Heart left ventricle (tissue), 16 donors: Measurements from ENCODE around the gene CNGA2. TPM values are rescaled to one million over a fixed set of nuclear protein-coding genes. Genes with fewer than 3 reads are reported as not detected.

Source experiments
- ATAC-seq, 4 donors: fragments of 200-7000 bp; cut with Tn5 transposase; one replicate each; pipeline ENCODE4 v1.9.1; 2020 to 2022; ENCODE audit warnings: moderate library complexity in 4 of 4, mild to moderate bottlenecking in 3 of 4, moderate number of reproducible peaks in 1 of 4
- DNase-seq, 5 donors: peaks; one replicate each; pipeline ENCODE4 v3.0.0-alpha.2; 2020
- H3K27ac ChIP-seq, 12 donors: fragments of 200-600 bp; sonication (generic) in 4 of 12; one replicate each; pipeline versions ENCODE4 v1.5.0 to v1.8.0; 2016 to 2022; ENCODE audit warnings: mild to moderate bottlenecking in 2 of 12
- H3K27me3 ChIP-seq, 9 donors: fragments of 200-600 bp; sonication (generic) in 2 of 9; one replicate each; pipeline versions ENCODE4 v1.5.1 to v1.8.0; 2016 to 2022; ENCODE audit warnings: mild to moderate bottlenecking in 3 of 9
- H3K36me3 ChIP-seq, 9 donors: fragments of 200-600 bp; sonication (generic) in 2 of 9; one replicate each; pipeline versions ENCODE4 v1.5.0 to v1.8.0; 2018 to 2022; ENCODE audit warnings: mild to moderate bottlenecking in 2 of 9
- H3K4me1 ChIP-seq, 12 donors: fragments of 200-600 bp; sonication (generic) in 4 of 12; one replicate each; pipeline versions ENCODE4 v1.5.0 to v1.8.0; 2016 to 2022; ENCODE audit warnings: mild to moderate bottlenecking in 3 of 12
- H3K4me3 ChIP-seq, 12 donors: fragments of 200-600 bp; sonication (generic) in 4 of 12; one replicate each; pipeline versions ENCODE4 v1.5.0 to v1.8.0; 2017 to 2022; ENCODE audit warnings: mild to moderate bottlenecking in 9 of 12, moderate library complexity in 4 of 12
- H3K9me3 ChIP-seq, 12 donors: fragments of 200-600 bp; sonication (generic) in 4 of 12; one replicate each; pipeline versions ENCODE4 v1.5.0 to v1.8.0; 2016 to 2022; ENCODE audit warnings: mild to moderate bottlenecking in 1 of 12
- POLR2A ChIP-seq, 2 donors: fragments of 450-650 bp; IDR thresholded peaks; one replicate each; pipeline ENCODE4 v1.6.1; 2017; ENCODE audit warnings: antibody characterized with exemption in 2 of 2, mild to moderate bottlenecking in 2 of 2, moderate library complexity in 2 of 2
- WGBS, 4 donors: extraction: QIAGEN DNeasy Blood & Tissue Kit in 2 of 4; methylation state at CpG; one replicate each; pipeline versions ENCODE4 v1.1.5 to v1.1.7; 2013 to 2018; 5-methylcytosine and 5-hydroxymethylcytosine counted together
- intact Hi-C, 10 donors: fragments of 100-400 bp; cut with DNase I; formaldehyde crosslinking; loops; one replicate each; pipeline versions ENCODE4 v1.11.1 to v1.14.2; 2022
- polyA plus RNA-seq, 2 donors: library from polyadenylated mRNA; stranded (reverse); fragments of 200-250 nt; gene quantifications; one replicate each; pipeline ENCODE4 v1.2.3, GENCODE V29; 2013
- total RNA-seq, 9 donors: library from RNA; depleted of rRNA in 2 of 9; stranded (reverse); fragments of >200 nt in 2 of 9; fragmentation: NEBNext Ultra II Directional in 3 of 9; extraction: Animal tissue kit (Norgen Biotek cat#: 25700) in 3 of 9; gene quantifications; one replicate each; pipeline versions ENCODE4 v1.1.0 to v1.2.4, GENCODE V29; 2016 to 2023
- TF ChIP-seq, protein P1 (sequence below), 12 donors: fragments of 200-600 bp; sonication (generic) in 4 of 12; IDR thresholded peaks; one replicate each; pipeline versions ENCODE4 v1.5.0 to v1.8.0; 2018 to 2022; ENCODE audit warnings: antibody characterized with exemption in 12 of 12, mild to moderate bottlenecking in 5 of 12
- donor health status: ischemic (EF 13 %, LVEDD 7.1; RV severe dilation, severe dysfunction).
- donor health status: healthy with polysubstance abuse.
- donor health status: DM: no; HTN: yes; CAD: no.
- donor health status: DM: no; HTN: no; CAD: no.
- donor health status: ischemic (EF 25% LVEDD 6.9; RV normal size, moderate dysfunction).
- donor health status: ischemic (EF 25% LVEDD 5.7; RV mildly dilated, moderate dysfunction).
- donor health status: healthy.
- donor health status: DM: yes; HTN: yes; CAD: no.
- donor health status: ischemic (EF 35%, LVEDD 5.7; RV mildly dilated, moderate dysfunction).
- donor health status: nonischemic (EF 11% LVEDD 7.7; RV severe dilation, severe dysfunction).
- donor health status: DM: yes; HTN: yes; CAD: no.
- donor health status: PGD.
- donor health status: ischemic (EF 29% LVEDD 5.4; RV normal size, mild dysfunction).
- donor health status: nonischemic (EF 23%, LVEDD 6.1; RV moderate dilation, normal function).

Gene CNGA2
- total and polyA plus RNA-seq, 11 donors, result not detected

DNA sequence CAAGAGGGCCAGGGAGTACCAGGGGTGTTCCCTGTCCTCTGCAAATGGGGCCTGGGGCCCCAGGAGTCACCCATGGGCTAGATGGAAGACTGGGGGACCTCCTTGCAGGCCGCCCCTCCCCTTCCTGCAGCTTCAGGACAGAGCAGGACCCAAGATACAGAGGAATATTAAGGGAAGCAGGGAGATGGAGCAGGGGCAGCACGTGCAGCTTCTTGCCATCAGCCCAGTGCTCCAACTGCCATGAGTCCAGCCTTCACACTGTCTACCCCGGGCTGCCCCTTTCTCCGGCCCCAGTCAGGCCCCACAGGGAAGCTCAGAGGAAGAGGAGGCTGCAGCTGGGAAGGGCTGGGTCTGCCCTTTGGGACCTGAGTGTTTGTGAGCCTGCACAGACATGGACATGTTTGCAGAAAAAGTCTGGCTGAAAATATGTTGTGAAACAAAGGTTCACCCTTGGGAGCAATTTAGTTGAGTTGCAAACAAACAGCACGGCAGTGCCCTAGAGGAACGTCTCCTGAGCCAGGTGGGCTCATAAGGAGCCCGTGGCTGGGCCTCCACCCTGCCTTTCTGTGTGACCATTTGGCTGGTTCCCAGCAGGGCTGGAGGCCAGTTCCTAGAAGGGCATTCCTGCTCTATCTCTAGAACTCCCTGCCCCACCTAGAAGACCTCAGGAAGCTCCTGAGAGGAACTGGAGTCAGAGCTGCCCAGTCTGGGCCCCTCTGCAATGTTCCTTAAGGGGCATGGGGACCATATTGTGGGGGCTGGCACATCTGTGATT, 9.8 kb upstream of the CNGA2 start:
- ATAC-seq (peak in 1 of 4 donors; percentile 29), DNase-seq (peak in 1 of 5 donors; percentile 22)
- H3K9me3 ChIP-seq, result no peaks in the 10 kb centered on the region
- H3K36me3 ChIP-seq, result no peaks in the 10 kb centered on the region
- peaks cover 0 to 26% (median 2%) of the 10 kb centered on the region in 12 donors for H3K4me1 ChIP-seq
- no peak overlapping the region for H3K4me3 ChIP-seq
- intact Hi-C loops, result loop anchor here in 3 of 10 donors (5.0 kb wide), 2 partner anchors 217 to 572 kb away; no protein-coding TSS in a partner anchor
- TF ChIP-seq, protein P1, sequence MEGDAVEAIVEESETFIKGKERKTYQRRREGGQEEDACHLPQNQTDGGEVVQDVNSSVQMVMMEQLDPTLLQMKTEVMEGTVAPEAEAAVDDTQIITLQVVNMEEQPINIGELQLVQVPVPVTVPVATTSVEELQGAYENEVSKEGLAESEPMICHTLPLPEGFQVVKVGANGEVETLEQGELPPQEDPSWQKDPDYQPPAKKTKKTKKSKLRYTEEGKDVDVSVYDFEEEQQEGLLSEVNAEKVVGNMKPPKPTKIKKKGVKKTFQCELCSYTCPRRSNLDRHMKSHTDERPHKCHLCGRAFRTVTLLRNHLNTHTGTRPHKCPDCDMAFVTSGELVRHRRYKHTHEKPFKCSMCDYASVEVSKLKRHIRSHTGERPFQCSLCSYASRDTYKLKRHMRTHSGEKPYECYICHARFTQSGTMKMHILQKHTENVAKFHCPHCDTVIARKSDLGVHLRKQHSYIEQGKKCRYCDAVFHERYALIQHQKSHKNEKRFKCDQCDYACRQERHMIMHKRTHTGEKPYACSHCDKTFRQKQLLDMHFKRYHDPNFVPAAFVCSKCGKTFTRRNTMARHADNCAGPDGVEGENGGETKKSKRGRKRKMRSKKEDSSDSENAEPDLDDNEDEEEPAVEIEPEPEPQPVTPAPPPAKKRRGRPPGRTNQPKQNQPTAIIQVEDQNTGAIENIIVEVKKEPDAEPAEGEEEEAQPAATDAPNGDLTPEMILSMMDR (IDR thresholded peaks at IDR 0.05), result no peak
- no peak for TF ChIP-seq POLR2A (IDR thresholded peaks at IDR 0.05)
- WGBS, 4 donors, result 37 to 43% (median 40%) methylated on average over 7 of the region's 7 CpGs
- H3K27ac ChIP-seq, result peak overlapping the region in 5 of 12 donors; percentile 42 to 75 (median 68)
- H3K27me3 ChIP-seq, result peaks cover 0 to 2% (median 0%) of the 10 kb centered on the region in 9 donors

DNA sequence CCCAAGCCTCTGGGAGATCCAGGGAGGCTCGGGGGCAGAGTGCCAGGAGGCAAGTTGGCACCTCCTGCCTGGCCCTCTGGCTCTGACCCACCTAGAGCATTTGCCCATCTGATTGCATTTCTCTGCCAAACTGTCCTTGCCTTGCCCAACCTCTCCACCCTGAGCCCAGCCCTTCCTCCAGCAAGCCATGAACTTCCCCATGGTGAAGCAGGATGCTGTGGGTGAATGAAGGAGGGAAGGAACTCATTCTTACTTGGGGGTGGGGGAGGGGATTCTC, 9.3 kb upstream of the CNGA2 start:
- Histone ChIP-seq H3K27ac (peak overlapping the region in 5 of 12 donors; percentile 30 to 75 (median 59)), H3K36me3 (no peaks in the 10 kb centered on the region), H3K4me1 (peaks cover 0 to 26% (median 2%) of the 10 kb centered on the region in 12 donors), H3K9me3 (no peaks in the 10 kb centered on the region), H3K27me3 (peaks cover 0 to 2% (median 0%) of the 10 kb centered on the region in 9 donors), H3K4me3 (no peak overlapping the region)
- DNase-seq (no peak), ATAC-seq (no peak)
- 14 to 46% (median 18%) methylated on average over 1 of the region's 1 CpG for WGBS, 4 donors
- intact Hi-C loops, result no loop called here
- TF ChIP-seq, protein P1 (IDR thresholded peaks at IDR 0.05), result no peak
- TF ChIP-seq POLR2A (IDR thresholded peaks at IDR 0.05), result no peak

DNA sequence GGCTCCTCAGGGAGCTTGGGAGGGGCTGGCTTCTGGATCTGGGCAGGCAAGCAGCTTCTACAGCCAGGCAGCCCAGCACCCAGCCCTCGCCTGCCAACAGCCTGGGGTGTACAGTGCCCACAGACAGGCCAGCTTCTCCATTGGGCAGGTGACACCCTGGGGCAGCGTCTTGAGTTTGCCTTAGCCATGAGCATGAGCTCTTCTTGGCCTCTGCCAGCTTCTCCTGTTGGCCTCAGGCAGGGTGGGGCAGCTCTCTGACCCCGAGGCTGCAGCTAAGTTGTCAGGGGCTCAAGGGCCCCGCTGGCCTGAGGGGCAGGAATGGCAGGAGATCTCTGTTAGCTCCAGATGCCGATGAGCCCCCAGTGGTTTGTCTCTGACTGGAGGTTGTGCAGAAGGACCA, 7.8 kb upstream of the CNGA2 start:
- intact Hi-C loops, result no loop called here
- peaks cover 0 to 26% (median 2%) of the 10 kb centered on the region in 12 donors for H3K4me1 ChIP-seq
- DNase-seq, result no peak
- WGBS, 4 donors, result 92 to 94% (median 93%) methylated on average over 5 of the region's 5 CpGs; no CpG with 5 or more reads in 1 of the 4 donors
- no peaks in the 10 kb centered on the region for H3K9me3 ChIP-seq
- no peak for ATAC-seq
- peaks cover 0 to 2% (median 0%) of the 10 kb centered on the region in 9 donors for H3K27me3 ChIP-seq
- H3K4me3 ChIP-seq, result no peak overlapping the region
- H3K27ac ChIP-seq, result no peak overlapping the region
- TF ChIP-seq, protein P1 (IDR thresholded peaks at IDR 0.05), result no peak
- no peaks in the 10 kb centered on the region for H3K36me3 ChIP-seq

DNA sequence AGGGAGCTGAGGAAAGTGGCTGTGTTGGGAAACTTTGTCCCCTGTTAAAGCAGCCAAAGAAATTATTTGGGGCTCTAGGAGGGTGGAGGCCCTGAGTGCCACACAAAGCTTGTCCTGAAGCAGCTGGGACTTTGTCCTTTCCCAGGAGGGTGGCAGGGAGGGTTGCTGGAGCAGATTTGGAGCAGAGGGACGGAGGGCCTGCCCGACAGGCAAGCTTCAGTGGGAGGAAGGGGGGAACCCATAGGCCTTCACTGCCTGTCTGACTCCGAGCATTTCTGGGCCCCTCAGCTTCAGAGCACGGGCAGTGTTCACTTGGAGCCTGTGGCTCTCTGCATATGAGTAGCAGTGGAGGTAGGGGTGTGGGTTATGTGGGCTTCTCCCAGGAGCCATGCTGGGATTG, 7.2 kb upstream of the CNGA2 start:
- intact Hi-C loops, result no loop called here
- no peaks in the 10 kb centered on the region for H3K36me3 ChIP-seq
- H3K4me3 ChIP-seq, result no peak overlapping the region
- peaks cover 0 to 25% (median 2%) of the 10 kb centered on the region in 12 donors for H3K4me1 ChIP-seq
- DNase-seq, result no peak
- H3K9me3 ChIP-seq, result no peaks in the 10 kb centered on the region
- no peak for ATAC-seq
- no peaks in the 10 kb centered on the region for H3K27me3 ChIP-seq
- 75 to 94% (median 87%) methylated on average over 3 to 4 of the region's 4 CpGs for WGBS, 4 donors
- no peak overlapping the region for H3K27ac ChIP-seq
- TF ChIP-seq, protein P1 (IDR thresholded peaks at IDR 0.05), result no peak
- TF ChIP-seq POLR2A (IDR thresholded peaks at IDR 0.05), result no peak
